Panc1 (cell line): ENCODE data around the gene PARM1. TPM values are rescaled to one million over a fixed set of nuclear protein-coding genes. Genes with fewer than 3 reads are reported as not detected.
"Not testable (repeated sequence)": the region's sequence is repeated elsewhere in the genome, so short reads cannot be mapped to it uniquely, and the experiment has no call there.

Experiments
- ATAC-seq: fragments of 200-7000 bp; cut with Tn5 transposase; 2 replicates; pipeline ENCODE4 v1.9.1; 2020; ENCODE audit warnings: mild to moderate bottlenecking, moderate library complexity
- BruUV-seq: library from RNA; stranded (reverse); fragments of 400-500 nt; replicated peaks from 2 replicates; lab custom pipeline; 2021; lab: Mats Ljungman, UMichigan
- CTCF ChIA-PET: fragments of 300-600 bp; sonication (Branson Sonifier 250); formaldehyde crosslinking; loops from one replicate; lab custom pipeline; 2022; ENCODE audit warnings: antibody characterized with exemption; lab: Charles Lee
- POLR2A ChIA-PET: fragments of 300-600 bp; sonication (Branson Sonifier 250); formaldehyde crosslinking; loops from one replicate; lab custom pipeline; 2022; ENCODE audit warnings: antibody characterized with exemption; lab: Charles Lee
- DNase-seq: peaks from one replicate; pipeline ENCODE4 v3.0.0-alpha.2; 2010; ENCODE audit warnings: low read depth, low spot score
- H3K27ac ChIP-seq: 2 replicates; pipeline ENCODE4 v1.5.1; 2011; ENCODE audit warnings: mild to moderate bottlenecking, low read length, inconsistent platforms
- H3K27me3 ChIP-seq: fragments of 200-500 bp; sonication (Bioruptor generic); 2 replicates; pipeline ENCODE4 v1.6.0; 2014; ENCODE audit warnings: low read length, inconsistent platforms; ENCODE audit not compliant: control insufficient read depth, insufficient read depth
- H3K36me3 ChIP-seq: fragments of 200-500 bp; sonication (Bioruptor generic); 2 replicates; pipeline ENCODE4 v1.5.1; 2014; ENCODE audit warnings: inconsistent platforms, mild to moderate bottlenecking, low read length, moderate library complexity; ENCODE audit not compliant: control insufficient read depth, insufficient read depth
- H3K4me1 ChIP-seq: 2 replicates; pipeline ENCODE4 v1.5.1; 2011; ENCODE audit warnings: inconsistent platforms, mild to moderate bottlenecking, low read length, moderate library complexity; ENCODE audit not compliant: control insufficient read depth, insufficient read depth
- H3K4me3 ChIP-seq, 2 experiments: 2 replicates each; pipeline ENCODE4 v1.5.1; 2011 to 2012; ENCODE audit warnings: low read depth in 2 of 2, low read length in 2 of 2, mild to moderate bottlenecking in 2 of 2, inconsistent platforms in 1 of 2, moderate library complexity in 1 of 2
- H3K9me3 ChIP-seq: fragments of 200-500 bp; sonication (Bioruptor generic); 2 replicates; pipeline ENCODE4 v1.5.1; 2014; ENCODE audit warnings: low read depth, mild to moderate bottlenecking, inconsistent platforms, low read length, moderate library complexity; ENCODE audit not compliant: control insufficient read depth, insufficient read depth
- CTCF ChIP-seq: fragments of 450-650 bp; IDR thresholded peaks from 2 replicates; pipeline ENCODE4 v1.5.1; 2017; ENCODE audit warnings: mild to moderate bottlenecking
- POLR2AphosphoS5 ChIP-seq: IDR thresholded peaks from 2 replicates; pipeline ENCODE4 v1.6.1; 2012; ENCODE audit warnings: mild to moderate bottlenecking, low read depth, low read length, moderate library complexity
- REST ChIP-seq, 2 experiments: IDR thresholded peaks; 2 replicates each; pipeline ENCODE4 v1.6.1; 2011 to 2012; ENCODE audit warnings: low read depth in 2 of 2, control low read depth in 1 of 2, low read length in 1 of 2, mild to moderate bottlenecking in 1 of 2, moderate library complexity in 1 of 2; ENCODE audit not compliant: insufficient read depth in 1 of 2
- SIN3A ChIP-seq: IDR thresholded peaks from 2 replicates; pipeline ENCODE4 v1.6.1; 2012; ENCODE audit warnings: low read depth, mild to moderate bottlenecking, low read length, moderate library complexity, borderline replicate concordance; ENCODE audit not compliant: insufficient read depth
- TCF7L2 ChIP-seq: IDR thresholded peaks from 2 replicates; pipeline ENCODE4 v1.6.1; 2011; ENCODE audit warnings: mild to moderate bottlenecking, low read depth, low read length, inconsistent platforms
- in situ Hi-C: cut with HindIII; loops from 2 replicates; pipeline ENCODE4 v1.10.0; 2016; ENCODE audit warnings: low sequenced_read_pairs, low pct_unique_long_range_greater_than_20kb
- intact Hi-C: fragments of 100-400 bp; cut with micrococcal nuclease; formaldehyde crosslinking; loops from one replicate; pipeline ENCODE4 v1.10.0; 2022; ENCODE audit not compliant: unreplicated experiment
- total RNA-seq: library from RNA; stranded (reverse); gene quantifications from one replicate; pipeline ENCODE4 v1.2.1, GENCODE V29; 2021; ENCODE audit not compliant: unreplicated experiment

The PARM1 gene
- total RNA-seq, 1 experiment from 2014 or later = 0.21 TPM

- no peak for DNase-seq
- H3K36me3 ChIP-seq = no peaks in the 10 kb centered on the region
- CTCF ChIA-PET = no interaction called here
- no peak for TF ChIP-seq REST (IDR thresholded peaks at IDR 0.05; ENCODE audit: insufficient read depth in 1 of 2, low read depth in 2 of 2, low read length in 1 of 2)
- no peak for TF ChIP-seq CTCF
- TF ChIP-seq SIN3A = no peak
- TF ChIP-seq TCF7L2 = no peak
- H3K4me1 ChIP-seq = no peaks in the 10 kb centered on the region
- H3K27me3 ChIP-seq = no peaks in the 10 kb centered on the region
- no peak for ATAC-seq
- in situ Hi-C loops (no loop called here), intact Hi-C loops (no loop called here)
- no TSS peak for BruUV-seq
- H3K9me3 ChIP-seq = no peaks in the 10 kb centered on the region
- POLR2A ChIA-PET = no interaction called here
- no peak overlapping the region for H3K4me3 ChIP-seq
- H3K27ac ChIP-seq = no peak overlapping the region
Measured at GRCh38 chr4:74983253-74983635, 50.3 kb downstream of the PARM1 start.

GRCh38 chr4:74990276-74990875, 57.5 kb downstream of the PARM1 start:
- H3K27ac ChIP-seq = no peak overlapping the region
- H3K9me3 ChIP-seq = no peaks in the 10 kb centered on the region
- POLR2A ChIA-PET = no interaction called here
- H3K27me3 ChIP-seq = no peaks in the 10 kb centered on the region
- CTCF ChIA-PET = no interaction called here
- in situ Hi-C loops = no loop called here
- ATAC-seq = no peak
- TF ChIP-seq REST (IDR thresholded peaks at IDR 0.05; ENCODE audit: insufficient read depth in 1 of 2, low read depth in 2 of 2, low read length in 1 of 2) = no peak
- no peak for TF ChIP-seq POLR2AphosphoS5
- no peak for TF ChIP-seq TCF7L2
- TF ChIP-seq SIN3A = no peak
- TF ChIP-seq CTCF = no peak
- intact Hi-C loops = no loop called here
- no peaks in the 10 kb centered on the region for H3K4me1 ChIP-seq
- no peaks in the 10 kb centered on the region for H3K36me3 ChIP-seq
- no TSS peak for BruUV-seq
- no peak for DNase-seq
- H3K4me3 ChIP-seq = no peak overlapping the region

GRCh38 chr4:74994436-74994835, 61.5 kb downstream of the PARM1 start:
- H3K4me3 ChIP-seq, POLR2A ChIA-PET, H3K27me3 ChIP-seq, intact Hi-C loops, DNase-seq, H3K4me1 ChIP-seq, H3K27ac ChIP-seq, ATAC-seq, in situ Hi-C loops, H3K9me3 ChIP-seq, CTCF ChIA-PET, BruUV-seq, H3K36me3 ChIP-seq: not testable (repeated sequence)
